SU-DHL-6 (cell line): ENCODE results near the gene BBLN.
"Not testable (repeated sequence)": the region's sequence is repeated elsewhere in the genome, so short reads cannot be mapped to it uniquely, and the experiment has no call there.

Experiments used
- H2AFZ ChIP-seq: fragments of 200-600 bp; sonication (generic); 2 replicates; pipeline ENCODE4 v1.6.1; 2014; ENCODE audit warnings: low read depth, mild to moderate bottlenecking, moderate library complexity, mixed read lengths, antibody characterized with exemption, low read length; ENCODE audit not compliant: severe bottlenecking
- H3F3A ChIP-seq: fragments of 200-600 bp; shearing (Covaris generic); 2 replicates; pipeline ENCODE4 v1.6.0; 2016; ENCODE audit warnings: antibody characterized with exemption, mild to moderate bottlenecking; ENCODE audit not compliant: insufficient read depth
- H3K27ac ChIP-seq: fragments of 200-600 bp; sonication (generic); 2 replicates; pipeline ENCODE4 v1.5.1; 2016; ENCODE audit warnings: low read depth, mild to moderate bottlenecking, low read length, moderate library complexity, mixed read lengths
- H3K27me3 ChIP-seq: fragments of 200-600 bp; sonication (generic), shearing (Covaris generic); 2 replicates; pipeline ENCODE4 v1.6.0; 2014; ENCODE audit warnings: mild to moderate bottlenecking, low read length
- H3K36me3 ChIP-seq: fragments of 200-600 bp; sonication (generic); 2 replicates; pipeline ENCODE4 v1.6.1; 2014; ENCODE audit warnings: mild to moderate bottlenecking, low read length, mixed read lengths
- H3K4me2 ChIP-seq: fragments of 300-600, 200-600 bp; shearing (Covaris generic), sonication (generic); 2 replicates; pipeline ENCODE4 v1.6.0; 2014; ENCODE audit warnings: low read length, low read depth, mild to moderate bottlenecking; ENCODE audit not compliant: poor library complexity, severe bottlenecking
- H3K4me3 ChIP-seq: fragments of 200-600 bp; sonication (generic); 2 replicates; pipeline ENCODE4 v1.5.1; 2014; ENCODE audit warnings: antibody characterized with exemption, low read length, mild to moderate bottlenecking, mixed read lengths; ENCODE audit not compliant: insufficient read depth, poor library complexity, severe bottlenecking
- H3K79me2 ChIP-seq: fragments of 200-600 bp; sonication (generic); 2 replicates; pipeline ENCODE4 v1.6.1; 2014; ENCODE audit warnings: mild to moderate bottlenecking, low read length, moderate library complexity; ENCODE audit not compliant: insufficient read depth
- H3K9ac ChIP-seq: fragments of 200-600 bp; sonication (generic); 2 replicates; pipeline ENCODE4 v1.7.0; 2014; ENCODE audit warnings: mild to moderate bottlenecking, low read length
- H3K9me2 ChIP-seq: fragments of 200-600 bp; sonication (generic); replicated peaks from 2 replicates; pipeline ENCODE4 v1.6.1; 2014; ENCODE audit warnings: low read length; ENCODE audit not compliant: insufficient read depth
- H3K9me3 ChIP-seq: fragments of 200-600 bp; sonication (generic); 2 replicates; pipeline ENCODE4 v1.6.1; 2014; ENCODE audit warnings: low read length, mixed read lengths; ENCODE audit not compliant: insufficient read depth
- H4K20me1 ChIP-seq: fragments of 200-600 bp; sonication (generic); 2 replicates; pipeline ENCODE4 v1.6.1; 2014; ENCODE audit warnings: low read depth, mild to moderate bottlenecking, antibody characterized with exemption, low read length, moderate library complexity, mixed read lengths
- EZH2phosphoT487 ChIP-seq: fragments of 200-600 bp; sonication (generic), shearing (Covaris generic); conservative IDR thresholded peaks from 2 replicates; pipeline ENCODE4 v1.6.1; 2018; ENCODE audit warnings: mild to moderate bottlenecking, antibody characterized with exemption, low read length, moderate library complexity, mixed read lengths
- TF ChIP-seq, protein P1 (sequence below): fragments of 200-600 bp; sonication (generic); IDR thresholded peaks from one replicate; pipeline ENCODE4 v1.5.1; 2017; ENCODE audit warnings: antibody characterized with exemption, mild to moderate bottlenecking, low read length, moderate library complexity; ENCODE audit not compliant: insufficient read depth, poor library complexity, severe bottlenecking

The BBLN gene

DNA sequence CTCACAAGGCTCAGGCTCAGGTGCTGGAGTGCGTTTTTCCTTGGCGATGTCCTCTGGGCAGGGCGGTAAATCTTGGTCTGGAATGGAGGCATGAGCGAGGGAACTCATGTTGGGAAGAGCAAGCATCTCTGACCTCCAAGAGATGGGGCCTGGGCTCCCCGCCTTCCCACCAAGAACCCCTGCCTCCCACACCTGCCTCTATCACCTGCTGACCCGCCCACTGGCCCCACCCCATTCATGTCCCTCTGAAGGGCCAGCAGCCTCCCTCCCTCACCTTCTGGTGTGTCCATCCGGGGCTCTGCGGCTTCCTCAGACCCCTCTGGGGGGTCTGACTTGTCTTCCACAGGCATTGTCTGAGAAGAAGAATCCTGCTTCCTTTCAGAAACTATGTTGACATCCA is 20.4 kb downstream of the BBLN start:
- H3K36me3 ChIP-seq: peaks cover 10% of the 10 kb centered on the region
- no peaks in the 10 kb centered on the region for H4K20me1 ChIP-seq
- no peak overlapping the region for H3K4me2 ChIP-seq
- no peak overlapping the region for H3K4me3 ChIP-seq
- no peak overlapping the region for H3K9ac ChIP-seq
- H3K27me3 ChIP-seq: no peaks in the 10 kb centered on the region
- H3K79me2 ChIP-seq: no peaks in the 10 kb centered on the region
- H3K27ac ChIP-seq: no peak overlapping the region
- 0 out of 2 replicates have a peak, but pooled peaks cover 5% of the 10 kb centered on the region for H3F3A ChIP-seq
- H2AFZ ChIP-seq: no peak overlapping the region
- peaks cover 12% of the 10 kb centered on the region; the same call in 1 of the 2 replicates for H3K9me3 ChIP-seq
- no peaks in the 10 kb centered on the region for H3K9me2 ChIP-seq
- TF ChIP-seq, protein P1, sequence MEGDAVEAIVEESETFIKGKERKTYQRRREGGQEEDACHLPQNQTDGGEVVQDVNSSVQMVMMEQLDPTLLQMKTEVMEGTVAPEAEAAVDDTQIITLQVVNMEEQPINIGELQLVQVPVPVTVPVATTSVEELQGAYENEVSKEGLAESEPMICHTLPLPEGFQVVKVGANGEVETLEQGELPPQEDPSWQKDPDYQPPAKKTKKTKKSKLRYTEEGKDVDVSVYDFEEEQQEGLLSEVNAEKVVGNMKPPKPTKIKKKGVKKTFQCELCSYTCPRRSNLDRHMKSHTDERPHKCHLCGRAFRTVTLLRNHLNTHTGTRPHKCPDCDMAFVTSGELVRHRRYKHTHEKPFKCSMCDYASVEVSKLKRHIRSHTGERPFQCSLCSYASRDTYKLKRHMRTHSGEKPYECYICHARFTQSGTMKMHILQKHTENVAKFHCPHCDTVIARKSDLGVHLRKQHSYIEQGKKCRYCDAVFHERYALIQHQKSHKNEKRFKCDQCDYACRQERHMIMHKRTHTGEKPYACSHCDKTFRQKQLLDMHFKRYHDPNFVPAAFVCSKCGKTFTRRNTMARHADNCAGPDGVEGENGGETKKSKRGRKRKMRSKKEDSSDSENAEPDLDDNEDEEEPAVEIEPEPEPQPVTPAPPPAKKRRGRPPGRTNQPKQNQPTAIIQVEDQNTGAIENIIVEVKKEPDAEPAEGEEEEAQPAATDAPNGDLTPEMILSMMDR: no peak
- no peak for TF ChIP-seq EZH2phosphoT487

DNA sequence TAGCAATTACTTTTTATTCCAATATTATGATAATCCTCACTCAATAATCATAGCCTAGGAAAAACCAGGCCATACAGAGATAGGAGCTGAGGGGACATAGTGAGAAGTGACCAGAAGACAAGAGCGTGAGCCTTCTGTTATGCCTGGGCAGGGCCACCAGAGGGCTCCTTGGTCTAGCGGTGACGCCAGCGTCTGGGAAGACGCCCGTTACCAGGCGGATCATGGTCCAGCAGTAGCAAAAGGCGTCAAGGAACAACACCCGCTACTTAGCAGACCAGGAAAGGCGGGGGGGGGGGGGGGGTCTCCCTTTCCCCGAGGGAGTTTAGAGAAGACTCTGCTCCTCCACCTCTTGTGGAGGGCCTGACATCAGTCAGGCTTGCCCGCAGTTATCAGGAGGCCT is 21.4 kb downstream of the BBLN start:
- H2AFZ ChIP-seq, H3K27ac ChIP-seq, H3F3A ChIP-seq, H3K4me3 ChIP-seq, H4K20me1 ChIP-seq, H3K9ac ChIP-seq, H3K79me2 ChIP-seq, H3K27me3 ChIP-seq, H3K4me2 ChIP-seq, H3K9me2 ChIP-seq: not testable (repeated sequence)
- peaks cover 10% of the 10 kb centered on the region for H3K36me3 ChIP-seq
- H3K9me3 ChIP-seq: peaks cover 12% of the 10 kb centered on the region; the same call in 1 of the 2 replicates

DNA sequence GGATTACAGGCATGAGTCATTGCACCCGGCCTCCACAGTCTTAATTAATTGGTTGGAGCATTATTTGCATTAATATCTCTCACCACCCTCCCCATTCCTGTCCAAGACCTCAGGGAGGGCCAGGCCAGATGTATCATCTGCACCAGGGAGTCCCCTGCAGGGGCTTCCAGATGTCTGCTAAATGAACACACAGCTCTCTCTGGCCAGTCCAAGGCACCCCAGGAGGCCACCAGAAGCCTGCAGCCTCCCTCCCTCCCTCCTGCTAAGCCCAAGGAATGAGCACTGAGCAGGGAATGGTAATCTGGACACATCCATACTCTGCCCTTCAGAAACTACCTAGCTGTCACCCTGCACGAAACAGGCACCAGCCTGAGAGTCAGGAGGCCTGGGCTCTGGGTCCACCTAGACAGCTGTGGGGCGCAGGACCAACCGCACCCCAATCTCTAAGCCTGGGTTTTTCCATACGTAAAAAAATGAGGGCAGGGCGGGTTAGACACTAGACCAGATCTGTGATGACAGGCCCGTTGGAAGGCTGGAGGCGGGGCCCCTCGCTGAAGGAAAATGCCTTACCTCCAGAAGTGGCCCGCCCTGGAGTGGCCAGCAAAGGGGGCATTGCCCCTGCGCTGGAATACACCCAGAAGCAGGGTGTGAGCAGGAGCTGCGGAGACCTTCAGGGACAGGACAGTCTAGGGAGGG is 23.0 kb downstream of the BBLN start:
- Histone ChIP-seq H3F3A (0 out of 2 replicates have a peak, but pooled peaks cover 5% of the 10 kb centered on the region), H3K27me3 (no peaks in the 10 kb centered on the region), H2AFZ (no peak overlapping the region), H3K9me3 (peaks cover 12% of the 10 kb centered on the region; the same call in 1 of the 2 replicates), H3K9ac (no peak overlapping the region), H3K27ac (no peak overlapping the region), H3K79me2 (no peaks in the 10 kb centered on the region), H4K20me1 (no peaks in the 10 kb centered on the region), H3K4me2 (no peak overlapping the region), H3K36me3 (peaks cover 10% of the 10 kb centered on the region), H3K9me2 (no peaks in the 10 kb centered on the region), H3K4me3 (no peak overlapping the region)
- no peak for TF ChIP-seq EZH2phosphoT487
- TF ChIP-seq, protein P1: no peak
